Activated T-cell treated with anti-CD3 and anti-CD28 coated beads, Interleukin-2, amount 50 U/mL, for 48 hours (primary cell): ENCODE results near the gene PRDM1.
A peak's percentile ranks its signal among the peaks of the same experiment; 100 is the strongest.

Source experiments
- DNase-seq, 2 experiments: peaks; one replicate each; pipeline ENCODE4 v3.0.0-alpha.2; 2020

Gene PRDM1

GRCh38 chr6:106085984-106086813 is at the start of gene PRDM1:
Gene PRDM1 (plus strand): TSS chr6:106086336. CDS start chr6:106086554, 218 bp downstream.
- DNase-seq, result peak; percentile 83 to 85

DNA sequence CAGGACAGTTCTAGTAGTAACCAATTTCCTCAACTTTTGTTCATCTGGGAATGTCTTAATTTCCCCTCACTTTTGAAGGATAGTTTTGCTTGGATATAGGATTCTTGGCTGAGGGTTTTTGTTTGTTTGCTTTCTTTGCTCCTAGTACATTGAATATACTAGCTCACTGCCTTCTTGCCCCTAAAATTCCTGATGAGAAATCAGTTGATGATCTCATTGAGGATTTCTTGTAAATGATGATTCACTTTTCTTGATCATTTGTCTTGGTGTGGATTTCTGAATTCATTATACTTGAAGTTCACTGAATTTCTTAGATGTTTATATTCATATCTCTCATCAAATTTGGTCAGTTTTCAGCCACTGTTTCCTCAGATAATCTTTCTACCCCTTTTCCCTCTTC is 49.1 kb upstream of the PRDM1 start:
- DNase-seq, result no peak

- no peak for DNase-seq
These were observed 46.1 kb upstream of the PRDM1 start for GRCh38 chr6:106039897-106040592.

DNA sequence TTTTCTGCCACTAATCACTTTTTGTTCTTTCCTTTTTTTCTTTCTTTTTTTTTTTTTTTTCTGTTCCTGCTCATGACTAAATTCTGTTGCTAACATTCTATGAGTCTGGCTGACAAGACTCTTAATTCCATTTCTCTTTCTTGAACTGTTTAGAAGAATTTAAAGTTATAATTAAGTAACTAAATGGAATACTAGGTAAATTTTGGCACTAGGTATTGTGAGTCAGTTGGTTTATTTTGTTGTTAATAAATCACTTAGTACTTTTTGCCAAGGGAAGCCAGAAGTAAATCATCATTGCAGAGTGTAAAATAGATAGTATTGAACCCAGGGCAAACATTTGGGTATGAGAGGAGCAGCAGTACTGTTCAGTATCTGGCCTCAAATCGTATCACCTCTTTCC is 42.0 kb upstream of the PRDM1 start:
- no peak for DNase-seq

DNA sequence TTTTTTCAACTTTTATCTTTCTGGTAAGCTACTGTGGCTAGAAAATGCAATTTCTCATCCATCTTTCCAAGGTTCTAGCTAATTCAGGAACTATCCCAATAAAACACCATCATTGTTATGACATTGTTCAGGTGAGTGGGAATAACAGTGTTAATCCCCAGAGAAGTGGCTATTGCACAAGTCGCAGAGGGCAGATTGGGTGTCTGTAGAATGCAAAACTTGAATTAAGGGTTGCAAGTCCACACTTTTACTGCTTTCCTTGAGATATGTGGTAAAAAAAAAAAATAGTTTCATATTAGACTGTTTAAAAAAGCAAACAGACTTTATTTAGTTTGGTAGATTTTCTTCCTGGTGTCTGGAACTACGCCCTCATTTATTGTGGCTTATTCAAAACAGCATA is 41.1 kb upstream of the PRDM1 start:
- DNase-seq, result no peak

DNA sequence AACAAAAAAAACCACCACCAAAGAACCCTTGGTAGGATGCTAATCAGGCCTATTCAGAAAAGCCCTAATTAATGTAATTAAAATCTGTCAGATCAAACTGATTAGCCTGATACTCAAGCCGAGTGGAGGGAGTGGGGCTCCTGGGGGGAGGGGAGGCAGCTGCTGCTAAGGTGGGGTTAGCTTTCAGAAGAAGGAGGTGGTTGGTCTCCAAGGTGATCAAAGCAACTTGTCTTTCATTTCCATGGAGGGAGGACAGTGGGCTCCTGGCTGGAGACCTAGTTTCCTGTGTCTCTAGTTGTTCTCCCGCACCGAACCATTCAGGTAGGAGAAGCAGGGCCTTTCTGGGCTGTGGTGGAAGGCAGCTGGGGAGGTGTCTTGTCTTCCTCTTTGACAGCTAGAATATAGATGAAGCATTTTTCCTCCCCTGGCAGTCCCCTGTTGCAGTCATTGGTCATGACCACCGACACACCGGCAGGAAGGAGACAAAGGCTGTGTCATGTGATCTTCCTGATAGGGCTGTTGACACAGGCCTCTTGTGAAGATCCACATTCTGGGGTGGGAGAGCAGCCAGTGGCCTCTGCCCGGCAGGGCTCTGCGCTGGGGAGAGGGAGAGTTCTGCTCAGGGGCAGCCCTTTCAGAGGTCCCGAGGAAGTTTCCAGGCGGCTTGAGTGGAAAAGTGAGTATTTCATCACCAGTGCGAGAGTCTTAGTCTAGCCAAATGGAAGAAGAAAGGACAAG is 39.9 kb upstream of the PRDM1 start:
- no peak for DNase-seq

DNA sequence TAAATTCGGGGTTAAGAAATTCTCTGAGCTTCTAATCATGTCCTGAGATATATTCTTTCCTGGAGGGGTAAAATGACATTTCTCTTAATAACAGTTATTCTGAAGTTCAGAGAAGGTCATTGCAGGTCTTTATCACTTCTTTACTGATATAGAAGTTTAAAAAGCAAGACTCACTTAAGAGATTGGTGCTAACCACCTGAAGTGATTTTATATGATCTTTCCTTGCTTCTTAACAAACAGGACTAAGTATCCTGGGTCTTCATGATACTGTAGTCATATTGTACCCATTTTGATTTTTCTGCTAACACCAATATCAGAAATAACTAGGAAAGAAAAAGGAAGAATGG is 39.3 kb upstream of the PRDM1 start:
- no peak for DNase-seq

GRCh38 chr6:106048336-106048735 is 37.8 kb upstream of the PRDM1 start:
- DNase-seq, result no peak

DNA sequence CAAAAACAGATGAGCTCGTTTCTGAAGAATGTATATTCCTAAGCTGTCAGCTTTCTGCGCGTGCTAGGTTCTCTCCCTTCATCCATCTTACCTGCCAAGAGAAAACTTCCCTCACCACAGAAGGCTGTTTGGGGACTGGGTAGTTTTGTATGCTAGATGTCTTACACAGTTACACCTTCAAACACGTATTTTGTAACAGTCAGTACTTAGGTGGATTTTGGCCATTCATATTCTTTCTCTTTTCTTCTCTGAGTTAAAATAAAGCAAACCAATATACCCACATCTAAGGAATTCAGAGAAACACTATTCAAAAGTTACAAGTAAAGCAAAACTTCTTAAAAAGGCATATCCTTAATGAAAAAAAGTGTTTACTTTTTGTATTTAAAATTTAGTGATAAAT is 35.6 kb upstream of the PRDM1 start:
- no peak for DNase-seq

GRCh38 chr6:106051226-106051625 is 34.9 kb upstream of the PRDM1 start:
- no peak for DNase-seq

GRCh38 chr6:106053484-106054205 is 32.5 kb upstream of the PRDM1 start:
- no peak for DNase-seq

- DNase-seq, result no peak
These were observed 30.6 kb upstream of the PRDM1 start for GRCh38 chr6:106055489-106055888.

GRCh38 chr6:106056060-106056745 is 29.9 kb upstream of the PRDM1 start:
- DNase-seq, result no peak

DNA sequence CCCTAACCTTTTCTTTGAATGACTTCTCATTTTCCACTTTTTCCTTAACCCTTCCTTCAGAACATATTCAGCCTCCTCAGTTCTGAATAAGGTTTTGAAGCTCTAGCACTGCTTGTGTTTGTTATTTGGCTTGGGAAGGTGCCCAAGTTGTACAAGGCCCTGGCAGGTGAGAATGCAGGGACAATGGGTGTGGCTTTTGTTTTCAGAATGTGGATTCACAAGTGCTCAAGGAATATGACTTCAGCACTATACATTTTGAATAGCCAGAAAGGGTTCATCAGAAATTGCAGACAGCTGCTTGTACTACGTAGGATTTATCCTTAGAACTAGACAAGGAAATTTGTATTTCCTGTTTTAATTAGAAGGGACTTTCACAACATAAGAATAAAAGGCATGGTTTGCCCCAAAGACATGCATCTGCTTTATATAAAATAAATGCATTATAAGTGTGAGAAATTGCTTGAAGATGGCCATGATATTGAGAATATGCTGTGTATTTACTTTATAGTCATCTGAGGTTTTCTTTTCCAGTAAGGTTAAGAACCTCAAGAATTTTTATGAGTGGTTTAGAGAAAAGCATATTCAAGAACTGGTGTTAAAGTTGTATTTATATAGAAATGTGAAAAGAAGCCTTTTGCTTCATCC is 29.3 kb upstream of the PRDM1 start:
- no peak for DNase-seq

- no peak for DNase-seq
These were observed 26.8 kb upstream of the PRDM1 start for GRCh38 chr6:106059331-106059730.

GRCh38 chr6:106060167-106060566 is 26.0 kb upstream of the PRDM1 start:
- DNase-seq, result no peak

DNA sequence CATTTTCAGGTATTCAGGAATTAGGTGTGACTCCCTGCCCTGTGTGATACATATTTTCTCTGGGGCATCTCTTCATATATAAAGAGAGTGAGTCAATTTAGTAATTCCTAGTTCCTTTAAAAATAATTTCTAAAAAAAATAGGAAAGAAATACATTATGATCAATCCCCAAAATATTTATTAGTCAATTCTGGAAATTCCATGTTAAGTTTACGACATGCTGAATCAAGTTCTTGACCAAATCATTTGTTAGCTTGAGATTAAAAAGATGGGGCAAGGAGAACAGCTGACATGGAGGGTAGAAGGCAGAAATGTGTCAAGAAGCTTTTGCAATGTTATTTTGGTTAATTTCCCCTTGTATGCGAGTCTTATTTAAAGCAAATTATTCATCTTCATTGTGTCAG is 22.7 kb upstream of the PRDM1 start:
- no peak for DNase-seq

DNA sequence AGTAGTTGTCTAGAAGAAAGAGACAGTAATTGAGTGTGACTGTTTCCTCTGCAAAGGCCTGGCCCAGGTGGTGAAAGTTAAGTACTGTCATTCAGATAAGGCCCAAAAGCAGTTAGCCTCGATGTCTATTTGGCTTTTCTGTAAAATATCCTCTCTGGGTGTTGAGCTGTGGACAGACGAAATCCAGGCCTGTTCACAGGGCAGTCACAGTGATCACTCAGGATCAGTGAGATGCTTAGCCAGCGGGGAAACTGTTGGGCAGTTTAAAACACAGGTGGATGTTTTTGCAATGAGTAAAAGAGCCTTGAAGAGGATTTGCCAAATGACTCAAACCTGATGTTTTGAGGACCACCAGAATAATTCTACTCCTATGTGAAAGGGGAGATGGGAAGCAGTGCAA is 22.0 kb upstream of the PRDM1 start:
- no peak for DNase-seq

DNA sequence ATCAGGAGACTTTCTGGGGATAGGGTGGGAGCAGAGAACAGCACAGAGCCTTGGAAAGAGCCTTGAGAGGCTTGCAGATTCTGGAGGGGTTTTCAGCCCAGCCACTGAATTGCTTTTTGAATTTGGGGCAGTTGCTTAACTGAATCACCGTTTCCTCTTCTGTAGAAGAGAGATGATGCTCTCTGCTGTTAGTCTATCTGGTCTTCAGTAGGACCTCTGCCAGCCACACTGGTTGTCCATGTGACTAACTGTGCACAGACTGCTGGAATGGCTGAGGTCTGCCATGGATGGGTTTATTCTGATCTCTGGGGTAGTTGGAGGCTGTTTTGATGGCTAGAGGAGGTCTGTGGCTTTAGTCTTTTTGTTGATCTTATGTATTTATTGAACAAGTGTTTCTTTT is 21.4 kb upstream of the PRDM1 start:
- no peak for DNase-seq

GRCh38 chr6:106066989-106067388 is 19.1 kb upstream of the PRDM1 start:
- no peak for DNase-seq

- no peak for DNase-seq
These were observed 16.7 kb upstream of the PRDM1 start for GRCh38 chr6:106069478-106069877.

DNA sequence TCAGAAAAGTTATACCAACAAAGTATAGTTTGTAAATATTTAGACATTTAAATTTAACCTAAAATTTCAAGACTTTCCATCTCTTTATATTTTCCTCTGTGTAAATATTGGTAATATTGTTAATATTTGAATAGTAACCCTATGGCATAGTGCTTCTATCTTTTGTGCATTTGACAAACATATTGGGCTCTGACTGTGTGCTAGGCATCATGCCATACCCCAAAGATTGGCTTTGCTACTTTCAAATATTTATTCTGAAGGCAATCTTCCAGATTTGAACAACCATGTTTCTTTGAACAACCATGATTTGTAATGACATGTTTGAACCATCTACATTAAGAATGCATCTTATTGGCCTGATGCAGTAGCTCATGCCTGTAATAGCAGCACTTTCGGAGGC is 15.5 kb upstream of the PRDM1 start:
- no peak for DNase-seq
